ENCODE data around the gene ARHGAP26.

Gene ARHGAP26

DNA sequence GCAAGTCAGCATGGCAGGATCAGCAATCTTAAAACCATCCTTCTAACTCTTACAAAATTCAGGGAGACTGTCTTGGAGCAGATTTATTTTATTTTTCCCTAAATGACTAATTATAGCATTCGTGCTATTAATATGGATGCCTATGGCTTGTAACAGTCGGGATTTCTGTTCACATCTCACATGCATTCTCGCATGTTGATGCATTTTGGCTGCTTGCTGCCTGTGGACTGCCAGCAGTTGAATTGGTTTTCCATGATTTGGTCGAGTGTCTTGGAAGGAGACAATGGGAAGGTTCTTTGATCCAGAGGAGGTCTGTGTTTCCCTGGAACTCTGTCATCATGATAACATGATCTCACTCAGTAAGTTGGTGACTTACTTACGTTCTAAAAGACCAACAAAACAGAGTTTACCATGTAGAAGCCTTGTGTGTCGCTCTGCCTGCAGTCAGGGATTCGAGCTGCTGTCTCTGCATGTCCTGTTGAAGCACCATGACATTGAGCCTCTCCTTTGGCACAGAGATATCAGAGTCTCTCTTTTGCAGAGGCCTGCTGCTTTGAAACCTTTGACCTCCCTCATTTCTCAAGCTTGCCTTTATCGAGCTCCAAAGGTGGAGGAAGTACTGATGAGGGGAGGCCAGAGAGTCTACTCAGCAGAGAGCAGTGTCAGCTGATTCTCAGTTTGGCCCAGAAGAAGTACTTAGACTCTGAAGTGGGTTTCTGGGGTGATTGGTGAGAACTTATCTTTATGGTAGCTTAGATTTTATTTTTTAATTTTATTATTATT is 82.4 kb downstream of the ARHGAP26 start:
- DNase-seq (ENCODE audit: low spot score): no peak

GRCh38 chr5:142853682-142854081 is 83.5 kb downstream of the ARHGAP26 start:
- DNase-seq (ENCODE audit: low spot score): no peak

DNA sequence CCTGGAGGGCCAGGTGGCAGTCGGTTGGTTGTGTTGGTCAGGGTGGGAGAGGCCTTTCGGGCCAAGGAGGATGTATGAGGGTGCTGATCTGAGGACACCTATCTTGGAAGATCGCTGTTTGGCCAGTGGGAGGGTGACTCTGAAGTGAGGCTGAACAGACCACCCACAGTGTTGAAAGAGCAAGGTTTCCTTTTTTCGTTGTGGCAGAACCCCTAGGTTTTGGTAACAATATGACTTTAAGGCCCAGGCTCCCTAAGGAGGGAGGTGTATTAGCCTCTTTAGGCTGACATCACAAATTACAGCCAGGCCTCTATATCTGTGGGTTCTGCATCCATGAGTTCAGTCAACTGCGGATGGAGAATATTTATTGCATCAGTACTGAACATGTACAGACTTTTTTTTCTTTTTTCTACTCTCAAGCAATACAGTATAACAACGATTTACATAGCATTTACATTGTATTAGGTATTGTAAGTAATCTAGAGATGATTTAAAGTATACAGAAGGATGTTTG is 86.1 kb downstream of the ARHGAP26 start:
- DNase-seq (ENCODE audit: low spot score): no peak

- no peak for DNase-seq (ENCODE audit: low spot score)
Measured at GRCh38 chr5:142857405-142857804, 87.2 kb downstream of the ARHGAP26 start.

DNA sequence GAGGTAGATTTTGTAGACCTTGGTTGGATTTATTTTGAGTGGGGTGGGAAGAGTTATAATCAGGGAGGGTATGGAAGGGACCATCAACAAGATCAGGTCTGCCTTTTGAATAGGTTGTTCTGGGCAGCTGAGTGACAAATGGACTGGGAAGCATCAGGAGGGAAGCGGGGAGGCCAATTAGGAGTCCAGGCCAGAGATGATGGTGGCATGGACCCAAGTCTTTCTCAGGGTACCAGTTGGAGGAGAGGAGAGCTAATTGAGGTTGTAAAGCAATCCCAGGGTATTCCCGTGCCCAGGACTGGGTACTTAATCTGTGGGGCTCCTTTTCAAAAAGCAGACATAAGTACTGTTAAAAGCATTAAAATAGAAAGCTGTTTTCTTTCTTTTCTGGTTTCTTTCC is 88.9 kb downstream of the ARHGAP26 start:
- no peak for DNase-seq (ENCODE audit: low spot score)

DNA sequence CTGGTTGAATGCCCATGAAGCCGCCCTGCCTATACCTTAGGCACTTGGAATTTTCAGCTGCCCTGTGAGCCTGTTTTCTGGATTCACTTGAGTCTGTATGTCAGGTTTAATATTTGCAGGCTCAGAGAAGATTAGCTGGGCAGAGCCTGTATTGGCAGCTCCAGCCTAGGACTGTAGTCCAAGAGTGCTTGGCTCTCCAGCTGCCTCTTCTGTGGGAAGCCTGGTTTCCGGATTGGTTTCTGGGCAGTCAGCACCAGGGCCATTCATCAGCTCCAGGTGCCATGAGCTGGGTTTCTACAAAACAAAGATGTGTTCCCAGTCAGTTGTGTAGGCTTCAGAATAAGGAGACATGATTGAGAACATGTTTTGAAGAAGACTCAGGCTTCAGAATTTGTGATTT is 90.1 kb downstream of the ARHGAP26 start:
- no peak for DNase-seq (ENCODE audit: low spot score)

- no peak for DNase-seq (ENCODE audit: low spot score)
Measured at GRCh38 chr5:142861011-142861410, 90.8 kb downstream of the ARHGAP26 start.

DNA sequence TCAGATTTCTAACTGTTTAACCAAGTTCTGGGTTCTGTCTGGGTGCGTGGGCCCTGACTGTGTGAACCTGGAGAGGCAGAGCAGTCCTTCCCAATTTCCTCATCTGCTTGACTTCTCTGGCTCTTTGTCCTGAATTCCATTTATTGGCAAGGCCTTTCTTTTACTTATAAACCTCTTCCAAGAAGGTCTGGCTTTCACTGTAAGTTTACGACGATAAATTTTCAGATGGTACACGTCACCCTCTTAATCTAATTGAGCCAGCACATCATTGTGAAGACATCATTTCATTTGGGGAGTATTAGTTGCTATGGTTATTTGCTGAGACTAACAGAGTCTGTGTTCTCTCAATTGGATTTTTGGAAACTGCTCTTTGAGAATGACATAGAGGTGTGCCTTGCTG is 92.4 kb downstream of the ARHGAP26 start:
- no peak for DNase-seq (ENCODE audit: low spot score)

GRCh38 chr5:142863856-142864255 is 93.7 kb downstream of the ARHGAP26 start:
- DNase-seq (ENCODE audit: low spot score): no peak

DNA sequence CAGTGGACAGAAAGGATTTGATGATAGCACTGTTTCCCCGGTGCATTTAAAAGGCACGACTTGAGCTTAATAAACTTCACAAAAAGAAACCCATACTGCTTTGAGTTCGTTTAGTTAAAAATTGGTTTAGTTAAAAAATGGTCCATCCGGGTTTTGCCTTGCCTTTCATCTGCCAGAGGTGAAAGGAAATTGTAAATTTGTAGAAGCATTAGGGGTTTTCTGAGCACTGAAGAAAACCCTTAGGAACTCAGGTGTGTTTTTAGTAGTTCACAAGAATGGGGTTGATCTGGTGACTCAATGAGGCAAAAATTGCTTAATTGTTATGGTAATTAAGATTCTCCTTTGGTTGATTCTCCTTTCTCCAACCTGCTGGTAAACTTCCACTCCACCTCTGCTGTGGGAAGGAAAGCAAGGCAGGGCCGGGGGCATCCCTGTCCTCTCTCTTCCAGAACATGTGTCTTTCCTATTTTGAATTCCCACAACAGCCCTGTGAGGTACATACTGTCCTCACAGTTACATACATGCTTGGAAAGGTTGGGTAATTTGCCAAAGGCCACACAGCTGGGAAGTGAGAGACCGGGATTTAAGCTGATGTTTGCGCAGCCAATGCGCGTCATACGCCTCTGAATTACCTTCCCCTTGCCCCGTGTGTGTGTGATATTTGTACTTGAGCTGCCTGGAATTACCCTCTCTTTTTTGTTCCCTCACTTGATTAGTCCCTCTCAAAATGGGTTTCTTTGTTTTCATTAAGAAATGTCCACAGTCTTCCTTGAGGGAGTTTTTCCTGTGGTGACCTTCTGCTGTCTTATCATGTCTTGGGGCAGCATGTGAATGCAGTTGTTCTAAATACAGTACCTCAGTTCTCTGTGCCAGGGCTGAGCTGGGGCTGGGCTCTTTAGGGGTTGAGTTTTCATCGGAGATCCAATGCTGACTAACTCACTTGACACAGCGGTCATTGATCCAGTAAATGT is 94.4 kb downstream of the ARHGAP26 start:
- no peak for DNase-seq (ENCODE audit: low spot score)

- DNase-seq (ENCODE audit: low spot score): no peak
Measured at GRCh38 chr5:142865631-142866030, 95.5 kb downstream of the ARHGAP26 start.

DNA sequence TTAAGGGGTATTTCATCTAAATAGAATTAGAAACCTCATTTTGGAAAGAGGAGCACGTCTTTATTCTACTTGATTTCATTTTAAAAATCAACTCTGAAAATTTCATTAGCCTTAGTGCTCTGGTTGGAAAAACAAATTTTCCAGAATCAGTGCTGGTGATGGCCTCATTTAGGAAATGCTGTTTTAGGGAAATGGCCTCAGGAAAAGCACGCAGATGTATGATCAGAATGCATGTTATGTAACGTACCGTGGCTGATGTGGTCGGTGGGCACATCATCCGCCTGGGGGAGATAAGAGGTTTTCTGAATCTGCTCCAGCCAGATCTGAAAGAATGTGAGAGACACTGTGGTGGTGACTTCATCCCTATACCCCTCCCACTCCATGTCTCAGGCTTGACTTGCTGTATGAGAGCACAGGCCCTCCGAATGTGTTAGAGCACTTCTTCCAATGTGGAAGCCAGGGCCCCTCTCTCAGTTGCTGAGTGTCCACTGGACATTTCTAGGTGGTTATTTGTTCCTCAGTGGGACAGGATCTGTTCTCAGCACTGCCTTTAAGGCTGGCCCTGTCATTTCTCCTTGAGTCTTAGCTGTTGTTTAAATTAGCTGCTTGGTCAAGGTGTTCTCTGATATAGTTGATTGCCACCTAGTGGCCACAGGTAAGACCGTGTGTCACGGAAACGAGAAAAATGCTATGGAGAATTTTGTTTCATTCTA is 96.5 kb downstream of the ARHGAP26 start:
- peak; percentile 66 for DNase-seq (ENCODE audit: low spot score)

- no peak for DNase-seq (ENCODE audit: low spot score)
Measured at GRCh38 chr5:142869886-142870285, 99.7 kb downstream of the ARHGAP26 start.

- DNase-seq (ENCODE audit: low spot score): no peak
Measured at GRCh38 chr5:142870532-142871362, 100.6 kb downstream of the ARHGAP26 start.

GRCh38 chr5:142871363-142872193 is 101.4 kb downstream of the ARHGAP26 start:
- peak; percentile 61 for DNase-seq (ENCODE audit: low spot score)

DNA sequence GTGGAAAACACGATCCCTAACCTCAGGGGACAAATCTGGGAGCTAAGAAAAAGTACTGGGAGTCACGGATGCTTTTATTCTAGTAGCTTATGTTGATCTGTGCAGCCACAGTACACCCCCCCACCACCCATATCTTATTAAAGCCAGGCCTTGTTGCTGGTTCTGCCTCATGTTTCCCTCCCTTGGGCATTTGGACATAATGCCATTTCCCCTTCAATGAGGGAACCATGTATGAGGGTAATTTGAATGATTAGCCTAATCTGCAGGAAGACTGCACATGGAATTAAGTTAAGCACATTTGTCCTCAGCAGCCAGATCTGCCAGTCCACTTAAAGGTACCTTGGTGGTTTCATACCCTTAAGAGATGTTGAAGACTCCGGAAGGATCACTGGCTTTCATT is 102.0 kb downstream of the ARHGAP26 start:
- no peak for DNase-seq (ENCODE audit: low spot score)

DNA sequence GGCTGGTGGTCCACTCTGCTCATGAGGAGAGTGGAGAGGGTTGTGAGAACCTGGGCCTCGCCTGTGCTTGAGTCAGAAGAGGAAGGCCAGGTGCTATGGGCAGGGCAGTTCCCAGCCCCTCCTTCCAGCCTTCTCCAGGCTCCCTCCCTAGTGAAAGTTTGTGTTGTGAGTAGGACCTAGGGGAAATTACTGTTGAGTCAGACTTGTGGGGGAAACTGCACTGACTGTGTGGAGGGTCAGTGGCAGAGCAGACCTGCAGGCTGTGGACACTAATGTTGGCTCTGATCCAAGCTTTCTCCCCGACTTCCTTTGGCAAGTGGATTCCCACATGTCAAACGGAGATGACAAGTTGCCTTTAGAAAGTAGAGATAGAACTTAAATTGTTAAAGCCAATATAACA is 102.6 kb downstream of the ARHGAP26 start:
- DNase-seq (ENCODE audit: low spot score): no peak

DNA sequence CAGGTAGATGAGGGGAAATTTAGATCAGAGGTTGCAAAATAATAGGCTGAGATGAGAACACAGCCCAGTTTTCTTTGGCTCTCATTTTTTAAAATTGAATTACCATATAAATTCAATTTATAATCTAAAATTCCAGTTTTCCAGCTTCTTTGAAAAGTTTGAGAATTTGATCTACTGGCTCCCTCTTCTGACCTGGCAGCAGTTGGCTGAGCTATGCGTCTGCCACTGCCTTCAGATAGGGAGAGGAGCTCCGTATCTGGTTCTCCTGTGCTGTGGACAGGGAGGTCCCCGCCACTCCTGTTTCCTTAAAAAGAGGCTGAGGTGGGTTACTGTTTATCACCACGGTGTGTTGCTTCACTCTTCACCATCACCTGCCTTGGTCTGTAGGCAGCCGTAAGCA is 103.7 kb downstream of the ARHGAP26 start:
- no peak for DNase-seq (ENCODE audit: low spot score)

- no peak for DNase-seq (ENCODE audit: low spot score)
Measured at GRCh38 chr5:142874540-142874939, 104.4 kb downstream of the ARHGAP26 start.

DNA sequence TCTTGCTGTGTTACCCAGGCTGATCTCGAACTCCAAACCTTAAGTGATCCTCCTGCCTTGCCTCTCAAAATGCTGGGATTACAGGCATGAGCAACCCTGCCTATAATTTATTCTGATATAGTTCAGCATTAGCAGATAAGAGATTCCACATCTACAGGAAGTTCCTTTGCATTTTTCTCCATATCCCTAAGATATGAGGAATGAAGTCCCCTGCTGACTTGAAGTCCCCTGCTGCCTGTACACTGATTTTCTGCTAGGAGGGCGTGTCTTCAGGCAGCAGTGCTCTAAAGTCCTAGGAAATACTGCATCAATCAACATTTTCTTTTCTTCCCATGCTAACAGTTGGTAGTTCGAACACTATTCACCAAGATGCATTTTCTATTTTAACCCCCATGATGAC is 105.8 kb downstream of the ARHGAP26 start:
- DNase-seq (ENCODE audit: low spot score): no peak
